Activated CD8-positive, alpha-beta memory T cell treated with anti-CD3 and anti-CD28 coated beads for 36 hours (primary cell): ENCODE results near the gene NEUROD6. TPM values are rescaled to one million over a fixed set of nuclear protein-coding genes. Genes with fewer than 3 reads are reported as not detected.

Experiments used
- total RNA-seq, 2 experiments: library from RNA; stranded (reverse); gene quantifications; one replicate each; pipeline ENCODE4 v1.2.3, GENCODE V29; 2021

NEUROD6 gene
- total RNA-seq, 2 experiments from 2014 or later, result not detected

Other genes starting within 250 kb of the NEUROD6 start
- gene ITPRID1, start 173.4 kb upstream of the NEUROD6 start, total RNA-seq, result not detected